HPDE6-E6E7 (cell line): Measurements from ENCODE around the gene TCAIM.
"Not testable (repeated sequence)": the region's sequence is repeated elsewhere in the genome, so short reads cannot be mapped to it uniquely, and the experiment has no call there.

ENCODE experiments used
- DNase-seq: peaks from one replicate; pipeline ENCODE4 v3.0.0; 2011; ENCODE audit warnings: missing footprints; ENCODE audit errors: extremely low spot score

TCAIM gene

GRCh38 chr3:44416031-44417030 lies 77.8 kb downstream of the TCAIM start:
- no peak for DNase-seq

- DNase-seq: not testable (repeated sequence)
These were observed 79.6 kb downstream of the TCAIM start for GRCh38 chr3:44418118-44418517.

GRCh38 chr3:44418549-44418948 lies 80.0 kb downstream of the TCAIM start:
- DNase-seq: no peak

- no peak for DNase-seq
These were observed 80.8 kb downstream of the TCAIM start for GRCh38 chr3:44419116-44419922.

- no peak for DNase-seq
These were observed 81.5 kb downstream of the TCAIM start for GRCh38 chr3:44419923-44420650.

GRCh38 chr3:44420676-44421075 lies 82.1 kb downstream of the TCAIM start:
- no peak for DNase-seq

- DNase-seq: no peak
These were observed 82.7 kb downstream of the TCAIM start for GRCh38 chr3:44421280-44421679.

- DNase-seq: no peak
These were observed 86.2 kb downstream of the TCAIM start for GRCh38 chr3:44424758-44425157.

- no peak for DNase-seq
These were observed 89.1 kb downstream of the TCAIM start for GRCh38 chr3:44427683-44428082.

- DNase-seq: no peak
These were observed 90.3 kb downstream of the TCAIM start for GRCh38 chr3:44428910-44429309.

- no peak for DNase-seq
These were observed 90.9 kb downstream of the TCAIM start for GRCh38 chr3:44429459-44429858.

- DNase-seq: no peak
These were observed 91.9 kb downstream of the TCAIM start for GRCh38 chr3:44430466-44430865.

- no peak for DNase-seq
These were observed 96.4 kb downstream of the TCAIM start for GRCh38 chr3:44434834-44435510.

GRCh38 chr3:44436181-44436580 lies 97.6 kb downstream of the TCAIM start:
- DNase-seq: no peak

GRCh38 chr3:44437800-44438199 lies 99.2 kb downstream of the TCAIM start:
- DNase-seq: no peak

GRCh38 chr3:44439499-44440295 lies 101.1 kb downstream of the TCAIM start:
- no peak for DNase-seq

- no peak for DNase-seq
These were observed 104.2 kb downstream of the TCAIM start for GRCh38 chr3:44442596-44443309.

- no peak for DNase-seq
These were observed 105.9 kb downstream of the TCAIM start for GRCh38 chr3:44444437-44444836.

- DNase-seq: no peak
These were observed 106.5 kb downstream of the TCAIM start for GRCh38 chr3:44444896-44445691.
